Spleen (tissue), 11 donors: ENCODE measurements around the gene PICALM. TPM values are rescaled to one million over a fixed set of nuclear protein-coding genes. Genes with fewer than 3 reads are reported as not detected.
"Not testable (repeated sequence)": the region's sequence is repeated elsewhere in the genome, so short reads cannot be mapped to it uniquely, and the experiment has no call there.

ENCODE experiments used
- DNase-seq: peaks from one replicate; pipeline ENCODE4 v3.0.0-alpha.2; 2020
- H3K27ac ChIP-seq, 8 donors: fragments of 200-600 bp; sonication (generic) in 7 of 8; 1 replicate in 4 of 8; 2 replicates in 4 of 8; pipeline versions ENCODE4 v1.5.0 to v1.8.0; 2016 to 2021; ENCODE audit warnings: inconsistent platforms in 4 of 8, mild to moderate bottlenecking in 4 of 8, moderate library complexity in 1 of 8
- H3K27me3 ChIP-seq, 7 donors: fragments of 200-600 bp; sonication (generic) in 6 of 7; replicated peaks in 1 of 7; 1 replicate in 4 of 7; 2 replicates in 3 of 7; pipeline versions ENCODE4 v1.5.0 to v1.8.0; 2016 to 2021; ENCODE audit warnings: inconsistent platforms in 3 of 7, mild to moderate bottlenecking in 1 of 7
- H3K36me3 ChIP-seq, 6 donors: fragments of 200-600 bp; sonication (generic) in 5 of 6; 1 replicate in 4 of 6; 2 replicates in 2 of 6; pipeline versions ENCODE4 v1.5.0 to v1.8.0; 2016 to 2021; ENCODE audit warnings: inconsistent platforms in 2 of 6
- H3K4me1 ChIP-seq, 6 donors: fragments of 200-600 bp; sonication (generic) in 5 of 6; 1 replicate in 3 of 6; 2 replicates in 3 of 6; pipeline versions ENCODE4 v1.5.0 to v1.8.0; 2016 to 2021; ENCODE audit warnings: inconsistent platforms in 3 of 6
- H3K4me3 ChIP-seq, 8 donors: fragments of 200-600 bp; sonication (generic) in 7 of 8; 1 replicate in 4 of 8; 2 replicates in 4 of 8; pipeline versions ENCODE4 v1.5.0 to v1.8.0; 2016 to 2021; ENCODE audit warnings: inconsistent platforms in 4 of 8, mild to moderate bottlenecking in 4 of 8, moderate library complexity in 2 of 8
- H3K9me3 ChIP-seq, 8 donors: fragments of 200-600 bp; sonication (generic) in 7 of 8; 1 replicate in 4 of 8; 2 replicates in 4 of 8; pipeline versions ENCODE4 v1.5.0 to v1.8.0; 2016 to 2021; ENCODE audit warnings: inconsistent platforms in 4 of 8
- CTCF ChIP-seq, 11 experiments: fragments of 200-600 bp in 7 of 11; fragments of 450-650 bp in 4 of 11; sonication (generic) in 4 of 11; IDR thresholded peaks in 8 of 11; conservative IDR thresholded peaks in 3 of 11; 1 replicate in 7 of 11; 2 replicates in 4 of 11; pipeline versions ENCODE4 v1.4.0 to v1.8.0; 2016 to 2021; ENCODE audit warnings: antibody characterized with exemption in 11 of 11, inconsistent platforms in 4 of 11, mild to moderate bottlenecking in 1 of 11
- POLR2A ChIP-seq, 3 donors: fragments of 450-650 bp; IDR thresholded peaks; one replicate each; pipeline ENCODE4 v1.5.1; 2017; ENCODE audit warnings: antibody characterized with exemption in 3 of 3, mild to moderate bottlenecking in 1 of 3
- POLR2AphosphoS5 ChIP-seq, 3 donors: sonication (generic); formaldehyde crosslinking; IDR thresholded peaks; one replicate each; pipeline ENCODE4 v1.5.1; 2017; ENCODE audit warnings: antibody characterized with exemption in 3 of 3
- WGBS, 5 donors: extraction: QIAGEN DNeasy Blood & Tissue Kit in 3 of 5; methylation state at CpG; one replicate each; pipeline versions ENCODE4 v1.1.5 to v1.1.7; 2013 to 2018; 5-methylcytosine and 5-hydroxymethylcytosine counted together
- intact Hi-C: fragments of 100-400 bp; cut with DNase I; formaldehyde crosslinking; loops from one replicate; pipeline ENCODE4 v1.15.0; 2023; ENCODE audit warnings: low total_unique reads
- polyA plus RNA-seq, 3 donors: library from polyadenylated mRNA; stranded (reverse); fragments of 200-250 nt; gene quantifications; one replicate each; pipeline ENCODE4 v1.2.1, GENCODE V29; 2013
- total RNA-seq, 7 donors: library from RNA; depleted of rRNA in 3 of 7; stranded (reverse); fragments of >200 nt in 3 of 7; fragmentation: NEBNext Ultra II Directional in 4 of 7; extraction: Animal tissue kit (Norgen Biotek cat#: 25700) in 4 of 7; gene quantifications; one replicate each; pipeline versions ENCODE4 v1.1.0 to v1.2.1, GENCODE V29; 2016 to 2021
- donor health status: healthy with polysubstance abuse.
- donor health status: DM: no; HTN: no; CAD: no; lungs with moderate emphysema.
- donor health status: DM: no; HTN: no; CAD: no.
- donor health status: Bipolar disorder and iron deficiency.
- donor health status: healthy.
- donor health status: DM: no; HTN: no; CAD: no.
- donor health status: DM: yes; HTN: yes; CAD: no.

PICALM gene
- total and polyA plus RNA-seq, 10 donors, result 42.9 to 500 (median 288) TPM

GRCh38 chr11:86108890-86109638 is 40.2 kb upstream of the PICALM start:
- Histone ChIP-seq H3K4me3 (no peak overlapping the region), H3K36me3 (no peaks in the 10 kb centered on the region), H3K27ac (no peak overlapping the region), H3K27me3 (no peaks in the 10 kb centered on the region), H3K4me1 (peaks cover 0 to 8% (median 0%) of the 10 kb centered on the region in 6 donors), H3K9me3 (no peaks in the 10 kb centered on the region)
- TF ChIP-seq CTCF (IDR thresholded peaks at IDR 0.05 in 8 of 11, conservative IDR thresholded peaks at IDR 0.05 in 3 of 11) (no peak), POLR2AphosphoS5 (IDR thresholded peaks at IDR 0.05) (no peak), POLR2A (IDR thresholded peaks at IDR 0.05) (no peak)
- intact Hi-C loops, result no loop called here
- 89 to 95% (median 91%) methylated on average over 13 of the region's 13 CpGs for WGBS, 5 donors
- DNase-seq, result no peak

- Histone ChIP-seq H3K27me3 (no peaks in the 10 kb centered on the region), H3K36me3 (no peaks in the 10 kb centered on the region), H3K27ac (peak overlapping the region in 3 of 8 donors; percentile 2 to 42 (median 17)), H3K4me1 (peaks cover 0 to 8% (median 0%) of the 10 kb centered on the region in 6 donors), H3K9me3 (no peaks in the 10 kb centered on the region), H3K4me3 (no peak overlapping the region)
- DNase-seq, result no peak
- no peak for TF ChIP-seq CTCF (IDR thresholded peaks at IDR 0.05 in 8 of 11, conservative IDR thresholded peaks at IDR 0.05 in 3 of 11)
- no peak for TF ChIP-seq POLR2AphosphoS5 (IDR thresholded peaks at IDR 0.05)
- no peak for TF ChIP-seq POLR2A (IDR thresholded peaks at IDR 0.05)
- WGBS, 5 donors, result 29 to 53% (median 33%) methylated on average over 3 of the region's 3 CpGs
- intact Hi-C loops, result no loop called here
Measured at GRCh38 chr11:86108191-86108590, 39.3 kb upstream of the PICALM start.

GRCh38 chr11:86106916-86107315 is 38.0 kb upstream of the PICALM start:
- Histone ChIP-seq H3K36me3 (no peaks in the 10 kb centered on the region), H3K27me3 (no peaks in the 10 kb centered on the region), H3K4me3 (no peak overlapping the region), H3K9me3 (no peaks in the 10 kb centered on the region), H3K27ac (no peak overlapping the region), H3K4me1 (peaks cover 0 to 8% (median 0%) of the 10 kb centered on the region in 6 donors)
- TF ChIP-seq POLR2A (IDR thresholded peaks at IDR 0.05), result no peak
- TF ChIP-seq POLR2AphosphoS5 (IDR thresholded peaks at IDR 0.05), result no peak
- TF ChIP-seq CTCF (IDR thresholded peaks at IDR 0.05 in 8 of 11, conservative IDR thresholded peaks at IDR 0.05 in 3 of 11), result no peak
- intact Hi-C loops, result no loop called here
- no peak for DNase-seq
- WGBS, 5 donors, result 85 to 99% (median 98%) methylated on average over 2 of the region's 2 CpGs

GRCh38 chr11:86106031-86106430 is 37.1 kb upstream of the PICALM start:
- H3K36me3 ChIP-seq, DNase-seq, H3K9me3 ChIP-seq, H3K27ac ChIP-seq, H3K4me3 ChIP-seq, intact Hi-C loops, H3K4me1 ChIP-seq, H3K27me3 ChIP-seq: not testable (repeated sequence)
- 91 to 100% (median 93%) methylated on average over 3 of the region's 3 CpGs for WGBS, 5 donors

- 88% methylated on average over 1 of the region's 2 CpGs; no CpG with 5 or more reads in 4 of the 5 donors for WGBS, 5 donors
Measured at GRCh38 chr11:86105601-86106000, 36.7 kb upstream of the PICALM start.

More at GRCh38 chr11:86105601-86106000, 36.7 kb upstream of the PICALM start:
- intact Hi-C loops, H3K27me3 ChIP-seq, DNase-seq, H3K27ac ChIP-seq, H3K9me3 ChIP-seq, H3K4me3 ChIP-seq, H3K4me1 ChIP-seq, H3K36me3 ChIP-seq: not testable (repeated sequence)
